IMR-90 (cell line): Measurements from ENCODE around the gene PLA2G4A. TPM values are rescaled to one million over a fixed set of nuclear protein-coding genes. Genes with fewer than 3 reads are reported as not detected.

Source experiments
- ATAC-seq: fragments of 200-7000 bp; cut with Tn5 transposase; 2 replicates; pipeline ENCODE4 v1.9.1; 2020; ENCODE audit warnings: low read depth, mild to moderate bottlenecking, moderate library complexity
- BruUV-seq: library from RNA; stranded (reverse); fragments of 400-500 nt; replicated peaks from 2 replicates; lab custom pipeline; 2021; lab: Mats Ljungman, UMichigan
- CTCF ChIA-PET: fragments of 300-600 bp; formaldehyde crosslinking; extraction: SDS; loops from one replicate; lab custom pipeline; 2021; ENCODE audit warnings: antibody characterized with exemption; lab: Yijun Ruan, JAX
- POLR2A ChIA-PET: fragments of 300-600 bp; sonication (Branson Sonifier 250); formaldehyde crosslinking; loops from one replicate; lab custom pipeline; 2022; ENCODE audit warnings: antibody characterized with exemption; ENCODE audit not compliant: unreplicated experiment; lab: Charles Lee
- DNase-seq: peaks from one replicate; pipeline ENCODE4 v3.0.0; 2013
- H2AFZ ChIP-seq: replicated peaks from 2 replicates; pipeline ENCODE3; 2013; ENCODE audit warnings: low read length, mild to moderate bottlenecking; ENCODE audit not compliant: poor library complexity
- H2AK5ac ChIP-seq: 2 replicates; pipeline ENCODE4 v1.6.1; 2013; ENCODE audit warnings: low read depth, low read length, inconsistent platforms
- H2AK9ac ChIP-seq: replicated peaks from 2 replicates; pipeline ENCODE3; 2013; ENCODE audit warnings: mild to moderate bottlenecking, low read depth, low read length, moderate library complexity; ENCODE audit not compliant: poor library complexity
- H2BK120ac ChIP-seq: 2 replicates; pipeline ENCODE4 v1.6.1; 2013; ENCODE audit warnings: low read depth, low read length, inconsistent platforms
- H2BK15ac ChIP-seq: 3 replicates; pipeline ENCODE4 v1.6.1; 2013; ENCODE audit warnings: low read depth, low read length, inconsistent platforms
- H2BK20ac ChIP-seq: 2 replicates; pipeline ENCODE4 v1.6.1; 2013; ENCODE audit warnings: low read depth, mild to moderate bottlenecking, inconsistent platforms, low read length, moderate library complexity
- H2BK5ac ChIP-seq: 2 replicates; pipeline ENCODE4 v1.6.1; 2013; ENCODE audit warnings: mild to moderate bottlenecking, low read depth, low read length, inconsistent platforms; ENCODE audit not compliant: poor library complexity, severe bottlenecking
- H3K14ac ChIP-seq: replicated peaks from 2 replicates; pipeline ENCODE4 v1.6.1; 2013; ENCODE audit warnings: low read depth, low read length, inconsistent platforms
- H3K18ac ChIP-seq: 2 replicates; pipeline ENCODE4 v1.6.1; 2013; ENCODE audit warnings: low read depth, low read length, control low read depth
- H3K23ac ChIP-seq: 2 replicates; pipeline ENCODE4 v1.6.1; 2013; ENCODE audit warnings: low read depth, low read length, inconsistent platforms
- H3K27ac ChIP-seq: 2 replicates; pipeline ENCODE4 v1.5.1; 2013; ENCODE audit warnings: mild to moderate bottlenecking, control low read depth, low read length; ENCODE audit not compliant: insufficient read depth
- H3K27me3 ChIP-seq: 2 replicates; pipeline ENCODE4 v1.6.1; 2013; ENCODE audit warnings: low read length; ENCODE audit not compliant: control insufficient read depth, insufficient read depth
- H3K36me3 ChIP-seq: 2 replicates; pipeline ENCODE4 v1.6.1; 2013; ENCODE audit warnings: low read length, mixed read lengths; ENCODE audit not compliant: control insufficient read depth, insufficient read depth
- H3K4ac ChIP-seq: 2 replicates; pipeline ENCODE4 v1.6.1; 2013; ENCODE audit warnings: low read depth, low read length, inconsistent platforms
- H3K4me1 ChIP-seq: 2 replicates; pipeline ENCODE4 v1.6.1; 2013; ENCODE audit warnings: low read length, mixed read lengths; ENCODE audit not compliant: control insufficient read depth, insufficient read depth
- H3K4me2 ChIP-seq: 2 replicates; pipeline ENCODE4 v1.6.1; 2013; ENCODE audit warnings: low read depth, mild to moderate bottlenecking, control low read depth, low read length, moderate library complexity
- H3K4me3 ChIP-seq: 2 replicates; pipeline ENCODE4 v1.5.1; 2013; ENCODE audit warnings: low read depth, mild to moderate bottlenecking, control low read depth, low read length, moderate library complexity; ENCODE audit not compliant: insufficient read depth
- H3K56ac ChIP-seq: 2 replicates; pipeline ENCODE4 v1.6.1; 2013; ENCODE audit warnings: low read length, inconsistent platforms; ENCODE audit not compliant: insufficient read depth; ENCODE audit errors: extremely low read depth
- H3K79me1 ChIP-seq, 2 experiments: 2 replicates each; pipeline ENCODE4 v1.6.1; 2013; ENCODE audit warnings: low read length in 2 of 2, inconsistent platforms in 1 of 2, low read depth in 1 of 2
- H3K9ac ChIP-seq: 2 replicates; pipeline ENCODE4 v1.6.1; 2013; ENCODE audit warnings: low read depth, low read length, control low read depth
- H3K9me1 ChIP-seq: 2 replicates; pipeline ENCODE4 v1.6.1; 2013; ENCODE audit warnings: low read length, inconsistent platforms; ENCODE audit not compliant: insufficient read depth
- H3K9me3 ChIP-seq: 2 replicates; pipeline ENCODE4 v1.6.1; 2013; ENCODE audit warnings: low read length; ENCODE audit not compliant: control insufficient read depth, insufficient read depth
- H4K20me1 ChIP-seq: 2 replicates; pipeline ENCODE4 v1.6.1; 2013; ENCODE audit warnings: low read length, inconsistent platforms; ENCODE audit not compliant: insufficient read depth
- H4K5ac ChIP-seq: 2 replicates; pipeline ENCODE4 v1.6.1; 2013; ENCODE audit warnings: mild to moderate bottlenecking, low read depth, low read length, control low read depth
- H4K8ac ChIP-seq, 2 experiments: 2 replicates each; pipeline ENCODE4 v1.6.1; 2013; ENCODE audit warnings: low read depth in 2 of 2, low read length in 2 of 2, control low read depth in 1 of 2, inconsistent platforms in 1 of 2
- H4K91ac ChIP-seq: 2 replicates; pipeline ENCODE4 v1.6.1; 2013; ENCODE audit warnings: low read depth, low read length, inconsistent platforms; ENCODE audit not compliant: insufficient read depth
- BHLHE40 ChIP-seq: fragments of 150-350 bp; IDR thresholded peaks from 2 replicates; pipeline ENCODE4 v1.6.1; 2016; ENCODE audit warnings: mild to moderate bottlenecking, low read depth, low read length
- CEBPB ChIP-seq: IDR thresholded peaks from 2 replicates; pipeline ENCODE4 v1.6.1; 2012; ENCODE audit warnings: low read depth, low read length, improper control_type of control experiment
- CHD1 ChIP-seq: IDR thresholded peaks from 2 replicates; pipeline ENCODE4 v1.6.1; 2012; ENCODE audit warnings: low read depth, low read length, improper control_type of control experiment
- CTCF ChIP-seq: conservative IDR thresholded peaks from 2 replicates; pipeline ENCODE4 v1.5.1; 2012; ENCODE audit warnings: mild to moderate bottlenecking, low read depth, low read length, improper control_type of control experiment
- ELK1 ChIP-seq: fragments of 150-350 bp; IDR thresholded peaks from 2 replicates; pipeline ENCODE4 v1.6.1; 2016; ENCODE audit warnings: low read depth, mild to moderate bottlenecking, low read length, moderate library complexity, borderline replicate concordance
- FOS ChIP-seq: fragments of 150-350 bp; IDR thresholded peaks from 2 replicates; pipeline ENCODE4 v1.6.1; 2016; ENCODE audit warnings: low read depth, low read length
- MAFK ChIP-seq: IDR thresholded peaks from 2 replicates; pipeline ENCODE4 v1.6.1; 2012; ENCODE audit warnings: low read depth, low read length, improper control_type of control experiment
- MAZ ChIP-seq: IDR thresholded peaks from 2 replicates; pipeline ENCODE4 v1.6.1; 2012; ENCODE audit warnings: low read depth, mild to moderate bottlenecking, low read length, improper control_type of control experiment, moderate library complexity, borderline replicate concordance
- MXI1 ChIP-seq: IDR thresholded peaks from 2 replicates; pipeline ENCODE4 v1.6.1; 2012; ENCODE audit warnings: low read depth, mild to moderate bottlenecking, low read length, moderate library complexity, borderline replicate concordance
- NFE2L2 ChIP-seq: fragments of 150-350 bp; IDR thresholded peaks from 2 replicates; pipeline ENCODE4 v1.6.1; 2016; ENCODE audit warnings: low read depth, mild to moderate bottlenecking, low read length
- POLR2A ChIP-seq: IDR thresholded peaks from 2 replicates; pipeline ENCODE4 v1.6.1; 2012; ENCODE audit warnings: mild to moderate bottlenecking, low read depth, low read length
- RAD21 ChIP-seq: IDR thresholded peaks from 2 replicates; pipeline ENCODE4 v1.6.1; 2012; ENCODE audit warnings: low read length, improper control_type of control experiment
- RCOR1 ChIP-seq: IDR thresholded peaks from 2 replicates; pipeline ENCODE4 v1.6.1; 2012; ENCODE audit warnings: mild to moderate bottlenecking, low read length, improper control_type of control experiment; ENCODE audit not compliant: insufficient replicate concordance
- RFX5 ChIP-seq: IDR thresholded peaks from 2 replicates; pipeline ENCODE4 v1.8.0; 2012; ENCODE audit warnings: low read depth, mild to moderate bottlenecking, low read length, moderate library complexity
- SMC3 ChIP-seq: fragments of 150-350 bp; IDR thresholded peaks from 2 replicates; pipeline ENCODE4 v1.6.1; 2016; ENCODE audit warnings: low read depth, mild to moderate bottlenecking, antibody characterized with exemption, low read length, moderate library complexity
- USF2 ChIP-seq: fragments of 150-350 bp; IDR thresholded peaks from 2 replicates; pipeline ENCODE4 v1.6.1; 2017; ENCODE audit warnings: mild to moderate bottlenecking, antibody characterized with exemption, low read length, low read depth
- WGBS, 2 experiments: methylation state at CpG; one replicate each; pipeline versions ENCODE4 v1.1.5 to v1.1.7; 2013; ENCODE audit warnings: missing lambda C conversion rate in 2 of 2; ENCODE audit not compliant: insufficient read length in 1 of 2; ENCODE audit errors: extremely low coverage in 2 of 2; 5-methylcytosine and 5-hydroxymethylcytosine counted together
- dilution Hi-C: fragments of 300-500 bp; cut with HindIII; formaldehyde crosslinking; loops from one replicate; pipeline ENCODE4 v1.14.3; 2018; ENCODE audit warnings: low sequenced_read_pairs; ENCODE audit not compliant: unreplicated experiment
- in situ Hi-C: fragments of 300-500 bp; cut with MboI; formaldehyde crosslinking; loops from 3 replicates; pipeline ENCODE4 v1.14.3; 2019; ENCODE audit warnings: low sequenced_read_pairs, inconsistent platforms, mixed read lengths
- intact Hi-C: fragments of 100-400 bp; cut with micrococcal nuclease; formaldehyde crosslinking; loops from 2 replicates; pipeline ENCODE4 v1.10.0; 2022
- polyA plus RNA-seq, 3 experiments: library from polyadenylated mRNA; depleted of rRNA; stranded (reverse); fragments of >200 nt; gene quantifications; 2 replicates each; pipeline ENCODE4 v1.2.3, GENCODE V29; 2012; ENCODE audit warnings: low replicate concordance in 1 of 3
- total RNA-seq: library from RNA; depleted of rRNA; stranded (reverse); fragments of >200 nt; gene quantifications from 2 replicates; pipeline ENCODE4 v1.2.3, GENCODE V29; 2012

Gene PLA2G4A
- total and polyA plus RNA-seq, 2 of the 4 experiments (the other 2 are of a cell fraction), result 1.6 to 3.8 TPM

- H4K20me1 ChIP-seq, result no peaks in the 10 kb centered on the region
- intact Hi-C loops (no loop called here), in situ Hi-C loops (no loop called here), dilution Hi-C loops (no loop called here)
- no peak overlapping the region for H3K14ac ChIP-seq
- H3K9me3 ChIP-seq, result no peaks in the 10 kb centered on the region
- no peaks in the 10 kb centered on the region for H3K36me3 ChIP-seq
- H3K4me3 ChIP-seq, result no peak overlapping the region
- no peak overlapping the region for H3K4ac ChIP-seq
- H4K5ac ChIP-seq, result no peak overlapping the region
- no peak overlapping the region for H2AK9ac ChIP-seq
- H3K23ac ChIP-seq, result no peak overlapping the region
- no peak overlapping the region for H3K18ac ChIP-seq
- POLR2A ChIA-PET, result no interaction called here
- no peak overlapping the region for H4K91ac ChIP-seq
- no peak for TF ChIP-seq MXI1
- no peak for TF ChIP-seq CTCF
- no peak for TF ChIP-seq USF2
- TF ChIP-seq MAZ, result no peak
- TF ChIP-seq NFE2L2, result no peak
- no peak for TF ChIP-seq RCOR1
- no peak for TF ChIP-seq BHLHE40
- no peak for TF ChIP-seq SMC3
- TF ChIP-seq RFX5, result no peak
- no peak for TF ChIP-seq FOS
- TF ChIP-seq RAD21, result no peak
- no peak for TF ChIP-seq CHD1
- TF ChIP-seq ELK1, result no peak
- no peak for TF ChIP-seq POLR2A
- TF ChIP-seq MAFK, result no peak
- no peak for TF ChIP-seq CEBPB
- no peak overlapping the region for H2AK5ac ChIP-seq
- no CpG with 5 or more reads among the region's 3 CpGs for WGBS, 2 experiments
- ATAC-seq (no peak), DNase-seq (peak; percentile 15)
- H3K56ac ChIP-seq, result no peak overlapping the region
- no TSS peak for BruUV-seq
- no peaks in the 10 kb centered on the region for H3K27me3 ChIP-seq
- no peak overlapping the region for H2AFZ ChIP-seq
- CTCF ChIA-PET, result no interaction called here
- H3K4me1 ChIP-seq, result no peaks in the 10 kb centered on the region
- no peak overlapping the region for H2BK15ac ChIP-seq
- no peaks in the 10 kb centered on the region for H3K9me1 ChIP-seq
- no peak overlapping the region for H2BK20ac ChIP-seq
- H4K8ac ChIP-seq, result no peak overlapping the region
- no peak overlapping the region for H2BK120ac ChIP-seq
- H3K27ac ChIP-seq, result no peak overlapping the region
- H3K79me1 ChIP-seq, result no peaks in the 10 kb centered on the region
- H2BK5ac ChIP-seq, result no peak overlapping the region
- no peak overlapping the region for H3K9ac ChIP-seq
- no peak overlapping the region for H3K4me2 ChIP-seq
Measured at GRCh38 chr1:186925881-186926669, 97.3 kb downstream of the PLA2G4A start.
